CD4-positive, alpha-beta T cell treated with Interleukin-21 for 1 hour (primary cell): ENCODE results near the gene MACROH2A2.
"Not testable (repeated sequence)": the region's sequence is repeated elsewhere in the genome, so short reads cannot be mapped to it uniquely, and the experiment has no call there.

Experiments used
- DNase-seq: peaks from one replicate; pipeline ENCODE4 v3.0.0-alpha.2; 2020

Gene MACROH2A2

DNA sequence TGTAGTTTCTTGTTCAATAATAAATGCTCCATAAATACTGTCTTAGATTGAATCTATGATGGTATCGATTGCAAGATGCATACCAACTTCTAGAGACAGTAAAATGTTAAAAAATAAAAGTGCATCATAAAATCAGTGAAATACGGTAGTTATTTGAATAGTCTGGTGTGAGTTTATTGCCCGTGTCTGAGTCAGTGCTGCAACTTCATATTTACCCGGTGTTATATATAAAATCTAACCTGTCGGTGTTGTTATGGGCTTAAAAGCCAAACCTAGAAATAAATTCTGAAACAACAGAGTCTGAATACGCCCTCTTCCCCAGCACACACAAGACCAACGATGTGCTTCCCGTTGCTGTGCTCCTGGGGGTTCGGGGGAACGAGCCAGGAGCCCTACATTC lies 16.3 kb downstream of the MACROH2A2 start:
- DNase-seq: no peak

DNA sequence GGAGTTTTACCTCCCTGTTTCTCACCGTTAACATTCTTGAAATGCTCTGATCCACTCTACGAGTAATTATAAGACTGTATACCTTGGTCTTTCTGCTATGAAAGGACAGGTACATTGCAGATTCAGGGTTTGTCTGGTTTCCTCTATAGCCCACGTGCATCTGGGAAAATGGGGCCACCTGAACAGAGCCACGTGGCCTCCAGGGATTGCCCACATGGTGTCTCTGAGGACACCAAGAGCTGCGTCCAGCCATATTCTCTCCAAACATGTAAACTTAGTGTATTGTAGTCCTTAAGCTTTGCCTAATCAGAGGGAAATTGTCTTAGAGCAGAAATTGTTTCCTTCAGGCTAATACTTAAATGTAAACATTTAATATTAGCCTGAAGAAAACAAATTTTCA lies 16.7 kb downstream of the MACROH2A2 start:
- no peak for DNase-seq

DNA sequence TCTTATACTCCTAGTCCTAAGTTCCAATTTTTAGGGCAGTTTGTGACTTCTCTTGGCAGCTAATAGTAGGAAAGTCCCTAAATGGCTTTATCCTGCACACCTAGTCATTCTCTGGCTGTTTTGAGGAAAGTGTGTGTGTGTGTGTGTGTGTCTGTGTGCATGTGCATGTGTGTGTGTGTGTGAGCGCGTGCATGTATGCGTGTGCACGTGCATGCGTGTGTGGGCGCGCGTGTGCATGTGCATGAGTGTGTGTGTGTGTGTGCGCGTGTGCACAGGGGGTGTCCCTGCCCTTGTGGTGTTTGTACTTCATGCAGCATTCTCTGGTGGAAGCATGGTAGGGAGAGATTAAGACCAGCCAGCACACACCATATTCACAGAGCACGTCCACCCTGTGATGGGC lies 18.2 kb downstream of the MACROH2A2 start:
- no peak for DNase-seq

DNA sequence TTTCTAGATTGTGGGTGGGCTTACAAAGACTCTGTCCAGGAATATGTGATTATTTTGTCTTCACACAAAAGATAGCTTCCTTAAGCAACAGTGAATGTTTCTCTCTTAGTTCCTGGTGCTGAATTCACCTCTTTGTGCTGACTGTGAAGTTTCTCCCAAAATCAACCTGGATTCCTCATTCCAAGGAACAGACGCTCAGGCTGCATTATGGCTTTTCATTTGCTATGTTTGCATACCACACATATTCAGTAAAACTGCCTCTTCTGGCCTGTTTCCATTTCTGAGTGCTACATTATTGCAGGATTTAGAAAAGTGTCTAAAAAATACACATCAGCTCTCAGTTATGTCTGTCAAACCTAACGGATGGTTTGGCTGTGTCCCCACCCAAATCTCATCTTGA lies 21.5 kb downstream of the MACROH2A2 start:
- DNase-seq: no peak

DNA sequence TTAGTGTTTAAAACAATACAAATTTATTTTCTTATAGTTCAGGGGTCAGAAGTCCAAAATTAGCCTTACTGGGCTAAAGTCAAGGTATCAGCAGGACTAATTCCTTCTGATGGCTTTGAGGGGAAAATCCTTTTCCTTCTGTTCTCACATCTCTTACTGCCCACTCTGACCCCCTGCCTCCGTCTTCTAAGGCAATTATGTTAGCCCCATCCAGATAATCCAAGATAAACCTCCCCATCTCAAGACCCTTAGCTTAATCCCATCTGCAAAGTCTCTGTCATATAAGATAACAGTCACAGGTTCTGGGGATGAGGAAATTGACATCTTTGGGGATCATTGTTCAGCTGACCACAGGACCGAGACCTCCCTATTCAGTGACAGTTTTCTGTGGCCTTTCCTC lies 22.3 kb downstream of the MACROH2A2 start:
- no peak for DNase-seq

DNA sequence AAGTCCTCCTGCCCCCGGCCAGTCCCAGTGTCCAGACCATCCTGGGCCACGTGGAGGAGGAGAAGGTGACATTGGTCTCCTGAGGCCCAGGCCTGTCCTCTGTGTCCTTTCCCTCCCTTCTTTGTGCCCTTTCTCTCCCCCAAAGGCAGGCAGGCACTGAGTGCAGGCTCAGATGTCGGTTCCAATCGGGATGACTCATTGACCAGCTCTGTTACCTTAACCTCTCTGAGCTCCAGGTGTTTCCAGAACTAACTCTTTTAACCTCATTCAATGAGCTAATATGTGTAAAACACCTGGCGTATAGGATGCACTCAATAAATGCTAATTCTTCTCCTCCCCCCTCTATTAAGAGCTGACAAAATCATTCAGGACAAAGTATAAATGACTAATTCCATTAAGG lies 25.7 kb downstream of the MACROH2A2 start:
- DNase-seq: no peak

DNA sequence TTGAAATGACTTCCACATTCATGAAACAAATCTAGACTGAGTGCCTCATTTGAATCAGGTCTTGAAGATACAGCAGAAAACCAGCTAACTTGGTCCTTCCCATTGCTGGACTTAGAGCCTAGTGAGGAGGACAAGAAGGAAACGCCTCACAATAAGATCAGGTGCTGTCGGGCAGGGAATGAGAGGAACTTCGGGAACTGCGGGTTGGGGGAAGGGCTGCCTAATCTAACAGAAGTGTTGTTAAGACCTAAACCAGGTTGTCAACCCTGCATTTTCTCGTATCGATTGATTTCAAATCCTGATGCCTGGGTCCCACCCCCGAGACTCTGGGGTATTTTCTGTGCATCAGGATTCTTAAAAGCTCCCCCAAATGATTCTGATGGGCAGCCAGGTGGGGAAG lies 26.3 kb downstream of the MACROH2A2 start:
- DNase-seq: no peak

DNA sequence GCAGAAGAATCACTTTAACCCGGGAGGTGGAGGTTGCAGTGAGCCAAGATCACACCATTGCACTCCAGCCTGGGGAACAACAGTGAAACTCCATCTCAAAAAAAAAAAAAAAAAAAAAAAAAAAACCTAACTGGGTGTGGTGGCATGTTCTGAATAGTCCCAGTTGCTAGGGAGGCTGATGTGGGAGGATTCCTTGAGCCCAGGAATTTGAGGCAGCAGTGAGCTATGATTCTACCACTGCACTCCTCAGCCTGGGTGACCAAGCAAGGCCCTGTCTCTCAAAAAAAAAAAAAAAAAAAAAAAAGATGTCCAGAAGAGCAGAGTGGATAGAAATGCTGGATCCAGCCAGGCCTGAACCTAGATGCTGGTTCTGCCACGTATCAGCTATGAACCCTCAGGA lies 28.1 kb downstream of the MACROH2A2 start:
- DNase-seq: not testable (repeated sequence)

DNA sequence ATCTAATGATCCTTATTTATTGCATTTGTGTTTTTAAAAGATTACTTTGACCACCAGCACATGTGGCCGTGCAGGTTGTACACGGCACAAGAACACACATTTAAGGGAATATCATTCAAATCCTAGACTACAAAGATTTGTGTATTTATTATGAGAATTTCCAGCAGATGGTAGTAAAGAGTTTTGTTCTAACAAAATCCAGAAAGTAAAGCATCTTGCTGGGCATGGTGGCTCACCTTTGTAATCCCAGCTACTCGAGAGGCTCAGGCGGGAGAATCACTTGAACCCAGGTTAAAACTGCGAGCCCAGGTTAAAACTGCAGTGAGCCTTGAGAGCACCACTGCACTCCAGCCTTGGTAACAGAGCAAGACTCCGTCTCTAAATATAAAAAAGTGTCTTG lies 31.5 kb downstream of the MACROH2A2 start:
- DNase-seq: peak; percentile 22

DNA sequence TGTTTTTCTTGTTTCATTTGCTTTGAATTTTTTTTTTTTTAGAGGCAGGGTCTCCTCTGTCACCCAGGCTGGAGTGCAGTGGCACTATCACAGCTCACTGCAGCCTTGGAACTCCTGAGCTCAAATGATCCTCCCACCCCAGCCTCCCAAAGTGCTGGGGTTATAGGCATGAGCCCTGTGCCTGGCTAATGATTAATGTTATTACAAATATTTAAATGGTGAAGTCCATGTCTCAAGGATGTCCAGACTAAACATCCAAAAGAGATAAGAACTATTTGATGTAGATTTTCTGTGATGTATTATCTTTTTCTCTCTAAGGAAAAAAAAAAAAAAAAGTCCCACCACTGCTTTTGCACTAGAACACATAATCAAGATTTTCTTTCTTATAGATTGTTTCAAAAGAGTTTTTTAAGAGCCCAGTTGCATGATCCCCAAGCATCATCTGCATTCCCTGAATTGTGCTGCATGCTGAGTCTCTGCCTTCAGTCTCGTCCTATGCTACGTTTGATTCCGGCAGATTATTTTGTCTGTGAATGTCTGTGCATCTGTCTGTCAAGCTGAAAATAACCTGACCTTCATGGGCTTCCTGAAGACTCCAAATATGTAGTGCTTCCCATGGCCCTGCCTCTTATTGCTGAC lies 33.4 kb downstream of the MACROH2A2 start:
- no peak for DNase-seq

DNA sequence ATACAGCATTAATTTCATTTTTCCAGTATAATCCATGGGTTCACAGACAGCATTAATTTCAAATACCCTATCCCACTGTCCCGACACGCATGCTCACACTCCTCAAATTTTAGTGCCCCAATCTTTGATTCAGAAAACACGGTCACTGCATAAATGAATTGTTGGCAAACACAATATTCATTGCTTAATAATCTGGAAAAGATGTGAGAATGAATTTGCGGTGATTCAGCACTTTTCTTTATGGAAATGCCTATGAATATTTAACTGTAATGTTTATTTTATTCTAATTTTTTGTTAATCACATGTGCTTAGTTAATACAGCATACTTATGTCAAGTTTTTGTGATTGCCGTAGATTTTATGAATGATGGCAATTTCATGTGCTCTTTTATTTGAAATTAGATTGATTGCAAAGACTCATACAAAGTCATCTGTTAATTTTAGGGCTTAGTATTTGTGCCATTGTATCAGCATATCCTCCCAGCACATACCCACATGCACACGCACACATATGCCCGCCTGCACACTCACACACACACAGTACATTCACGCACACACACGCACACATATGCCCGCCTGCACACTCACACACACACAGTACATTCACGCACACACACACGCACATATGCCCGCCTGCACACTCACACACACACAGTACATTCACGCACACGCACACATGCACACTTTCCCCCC lies 35.1 kb downstream of the MACROH2A2 start:
- DNase-seq: no peak

DNA sequence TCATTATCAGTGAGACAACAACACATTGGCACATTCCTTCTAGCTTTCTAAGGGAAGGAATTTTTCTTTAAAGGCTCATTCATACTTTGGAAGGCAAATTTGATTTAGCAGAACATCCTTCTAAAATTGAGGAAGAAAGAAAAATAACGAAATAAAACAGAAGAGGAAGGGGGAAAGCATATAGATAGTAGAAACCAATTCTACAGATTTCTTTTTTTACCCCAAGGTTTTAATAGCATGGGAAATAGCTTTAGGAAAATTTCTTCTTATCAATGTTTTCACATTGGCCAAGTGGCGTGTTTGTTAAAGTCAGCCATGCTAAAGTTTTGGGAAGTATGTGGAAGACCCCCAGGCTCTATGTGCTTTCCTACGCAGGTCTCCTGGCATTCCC lies 35.7 kb downstream of the MACROH2A2 start:
- no peak for DNase-seq

DNA sequence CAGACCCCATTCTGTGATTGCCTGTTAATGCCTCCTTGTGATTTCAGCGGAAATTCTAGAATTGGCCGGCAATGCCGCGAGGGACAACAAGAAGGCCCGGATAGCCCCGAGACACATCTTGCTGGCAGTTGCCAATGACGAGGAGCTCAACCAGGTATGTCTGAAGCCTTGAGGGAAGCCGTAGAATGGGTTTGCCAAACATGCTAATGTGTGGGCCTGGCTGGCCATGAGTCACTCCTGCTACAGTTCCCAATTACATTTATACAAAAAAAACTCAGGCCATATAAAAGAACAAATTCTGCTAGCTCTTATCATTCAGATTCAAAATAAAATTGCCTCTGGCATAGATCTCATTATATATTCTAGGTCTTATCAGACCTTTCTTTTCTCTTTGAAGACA lies 37.4 kb downstream of the MACROH2A2 start:
- no peak for DNase-seq

DNA sequence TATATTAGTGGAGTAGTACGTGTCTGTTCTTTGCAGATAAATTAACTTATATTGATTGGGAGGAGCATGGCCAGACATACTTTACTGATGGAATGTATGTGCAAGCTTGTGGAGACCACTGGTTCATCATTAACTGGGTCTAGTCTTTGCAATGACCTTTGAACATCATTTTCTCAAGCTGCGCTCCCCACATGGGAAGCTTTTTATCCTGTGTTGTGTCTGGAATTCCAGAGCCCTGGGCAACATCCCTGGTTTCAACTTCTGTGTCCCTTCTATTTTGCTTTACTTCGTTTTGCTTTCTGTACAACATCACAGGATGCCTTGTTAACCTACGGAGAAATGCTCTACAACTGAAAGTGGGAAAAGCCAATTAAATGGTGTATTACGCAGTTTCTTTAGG lies 38.3 kb downstream of the MACROH2A2 start:
- DNase-seq: no peak

DNA sequence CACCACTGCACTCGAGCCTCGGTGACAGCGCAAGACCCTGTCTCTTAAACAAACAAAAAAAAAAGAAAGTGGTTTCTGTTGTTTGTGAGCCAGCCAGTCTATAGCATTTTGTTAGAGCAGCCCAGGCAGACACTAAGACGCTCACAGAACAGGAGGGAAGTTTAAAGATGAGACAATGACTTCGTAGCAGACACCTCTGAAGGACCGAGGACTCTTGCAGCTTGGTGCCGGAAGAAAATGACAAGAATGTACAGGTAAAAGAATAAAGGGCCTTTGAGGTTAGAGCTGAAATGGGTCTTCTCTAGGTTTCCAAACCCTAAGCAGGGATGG lies 39.7 kb downstream of the MACROH2A2 start:
- no peak for DNase-seq

DNA sequence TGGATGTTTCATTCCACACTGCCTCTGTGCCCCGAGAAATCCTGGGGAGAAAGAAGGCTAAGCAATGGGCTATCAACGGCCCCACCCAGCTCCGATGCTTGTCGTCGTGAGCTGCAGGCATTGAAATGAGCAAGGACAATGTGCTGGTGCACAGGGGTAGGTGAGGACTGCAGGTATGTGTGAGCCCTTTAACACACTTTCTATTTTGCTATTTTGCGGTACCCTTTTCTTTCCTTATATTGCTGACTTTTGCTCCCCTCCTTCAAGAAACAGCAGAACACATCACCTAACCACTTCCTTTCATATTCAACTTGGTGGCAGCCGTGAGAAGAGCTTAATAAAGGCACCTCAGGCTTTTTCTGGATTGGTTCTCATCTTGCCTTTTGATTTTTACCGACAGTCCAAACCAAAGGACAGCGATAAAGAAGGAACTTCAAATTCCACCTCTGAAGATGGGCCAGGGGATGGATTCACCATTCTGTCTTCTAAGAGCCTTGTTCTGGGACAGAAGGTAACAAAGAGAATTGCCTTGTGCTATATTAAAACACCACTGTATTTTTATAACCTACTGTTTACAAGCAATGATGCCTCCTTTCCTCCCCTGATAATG lies 40.8 kb downstream of the MACROH2A2 start:
- peak; percentile 59 for DNase-seq

DNA sequence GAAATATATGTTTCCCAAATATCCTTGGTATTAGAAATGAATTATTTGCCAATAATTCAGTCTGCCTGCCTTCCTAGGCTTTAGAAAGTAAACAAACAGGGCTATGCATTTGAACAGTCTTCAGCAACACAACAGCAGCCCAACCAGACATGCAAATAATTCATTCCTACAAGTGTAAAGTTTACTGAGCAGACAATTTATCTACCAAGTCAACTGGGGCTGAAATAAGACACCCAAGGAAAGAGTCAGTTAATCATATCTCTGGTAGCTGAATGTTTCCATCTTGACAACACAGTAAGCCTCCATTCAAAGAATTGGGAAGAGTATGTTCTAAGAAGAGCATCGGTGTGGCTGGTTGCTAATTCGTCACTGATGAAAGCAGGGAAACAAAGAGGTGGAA lies 41.6 kb downstream of the MACROH2A2 start:
- no peak for DNase-seq

DNA sequence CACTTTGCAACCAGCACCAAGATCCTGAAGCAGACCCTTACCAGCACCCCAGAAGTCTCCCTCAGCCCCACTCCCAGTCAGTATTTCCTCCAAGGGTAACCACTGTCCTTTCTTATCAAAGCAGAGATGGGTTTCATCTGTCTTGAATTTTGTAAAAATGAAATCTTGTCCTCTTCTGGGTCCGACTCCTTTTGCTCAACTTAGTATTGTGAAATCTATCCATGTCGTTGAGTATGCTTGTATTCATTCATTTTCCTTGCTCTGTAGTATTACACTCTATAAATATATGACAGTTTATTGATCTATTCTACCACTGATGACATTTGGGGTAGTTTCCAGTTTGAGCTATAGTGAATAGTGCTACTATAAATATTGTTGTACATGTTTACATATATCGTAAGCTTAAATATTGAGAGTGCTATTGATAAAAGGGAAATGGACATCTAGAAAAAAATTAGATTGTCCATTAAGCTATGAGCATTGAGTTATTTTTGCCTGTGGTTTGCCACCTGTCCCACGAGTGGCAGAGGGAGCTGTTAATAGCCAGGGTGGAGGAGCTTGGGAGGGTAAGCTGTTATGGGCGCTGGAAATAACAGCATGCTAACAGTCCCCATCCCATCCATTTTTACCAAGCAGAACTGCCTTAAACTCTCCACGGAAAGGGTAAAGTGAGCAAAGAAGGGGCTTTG lies 43.5 kb downstream of the MACROH2A2 start:
- DNase-seq: no peak

DNA sequence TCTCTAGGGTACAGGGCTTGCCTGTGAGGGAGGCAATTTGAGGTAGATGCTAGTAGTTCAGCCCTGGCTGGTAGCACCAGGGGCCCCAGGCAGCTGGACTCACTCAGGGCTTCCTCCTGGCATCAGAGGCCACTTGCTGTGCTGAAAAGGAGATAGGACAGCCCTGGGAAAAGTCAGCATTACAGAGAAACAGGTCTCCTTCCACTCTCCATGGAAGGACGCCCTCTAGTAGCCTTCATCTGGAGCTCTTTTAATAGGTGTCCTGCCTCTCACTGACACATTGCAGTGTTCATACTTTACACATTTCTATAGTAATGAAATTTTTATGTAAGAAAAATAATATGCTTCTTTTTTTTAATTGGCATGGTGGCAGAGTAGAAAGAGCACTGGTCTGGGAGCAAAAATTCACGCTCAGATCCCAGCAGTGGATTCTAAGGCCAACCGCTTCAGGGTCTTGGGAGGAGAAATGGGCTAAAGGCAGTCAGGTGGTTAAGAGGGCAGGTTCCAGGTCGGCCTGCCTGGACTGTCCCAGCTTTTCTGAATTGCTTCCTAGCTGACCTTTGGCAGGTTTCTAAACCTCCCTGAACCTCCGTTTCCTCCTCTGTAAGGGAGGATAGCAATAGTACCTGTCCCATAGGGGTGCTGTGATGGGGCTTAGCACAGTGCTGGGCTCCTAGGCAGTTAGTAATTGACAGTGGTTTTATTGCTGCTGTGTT lies 44.2 kb downstream of the MACROH2A2 start:
- DNase-seq: no peak

DNA sequence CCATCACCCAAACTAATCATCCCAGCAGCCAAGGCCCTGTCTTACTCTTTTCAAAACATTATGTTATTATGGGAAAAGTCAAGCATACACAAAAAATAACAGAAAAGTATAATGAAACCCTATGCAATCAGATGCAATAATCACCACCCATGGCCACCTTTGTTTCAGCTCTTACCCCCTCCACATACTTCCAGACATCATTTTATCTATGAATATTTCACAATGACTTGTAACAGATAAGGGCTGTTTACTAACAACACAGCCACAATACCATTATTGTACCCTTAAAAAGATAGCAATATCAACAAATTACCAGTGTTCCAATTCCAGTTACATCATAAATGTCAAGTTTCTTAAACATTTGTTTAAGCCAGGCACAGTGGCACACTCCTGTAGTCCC lies 44.8 kb downstream of the MACROH2A2 start:
- no peak for DNase-seq

DNA sequence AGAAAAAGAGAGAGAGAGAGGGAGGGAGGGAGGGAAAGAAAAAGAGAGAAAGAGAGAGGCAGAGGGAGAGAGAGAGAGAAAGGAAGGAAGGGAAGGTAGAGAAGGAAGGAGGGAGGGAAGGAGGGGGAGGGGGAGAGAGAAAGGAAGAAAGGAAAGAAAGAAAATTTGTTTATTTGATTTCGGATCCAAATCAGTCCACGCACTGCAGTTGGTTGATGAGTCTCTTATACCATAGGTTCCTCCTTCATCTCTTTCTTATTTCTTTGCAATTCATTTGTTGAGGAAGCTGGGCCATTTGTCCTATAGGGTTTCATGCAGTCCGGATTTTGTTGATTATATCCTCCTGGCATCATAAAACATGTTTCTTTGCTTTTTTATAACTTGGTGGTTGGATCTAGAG lies 45.6 kb downstream of the MACROH2A2 start:
- DNase-seq: no peak

DNA sequence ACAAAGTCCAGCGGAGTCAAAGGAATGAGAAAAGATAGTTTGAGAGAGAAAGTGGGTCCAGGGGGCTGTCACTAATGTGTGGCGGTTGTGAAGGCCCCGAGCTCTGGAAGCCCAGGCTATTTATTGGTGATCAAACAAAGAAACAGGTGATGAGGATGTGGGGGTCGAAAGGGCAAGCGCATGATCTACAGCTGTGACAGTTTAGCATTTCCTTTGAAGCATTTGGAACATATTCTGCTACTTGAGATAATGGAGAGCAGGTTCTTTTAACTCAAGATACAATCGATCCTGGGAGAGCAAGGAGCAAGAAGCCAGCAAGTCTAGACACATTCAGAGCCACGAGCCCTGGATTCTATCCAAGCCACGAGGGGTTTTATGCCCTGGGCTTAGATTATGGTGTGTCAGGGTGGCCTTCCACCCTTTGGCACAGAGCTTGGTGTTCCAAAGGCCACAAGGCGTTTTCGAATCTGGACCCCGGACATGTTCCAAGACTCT lies 48.5 kb downstream of the MACROH2A2 start:
- DNase-seq: not testable (repeated sequence)

DNA sequence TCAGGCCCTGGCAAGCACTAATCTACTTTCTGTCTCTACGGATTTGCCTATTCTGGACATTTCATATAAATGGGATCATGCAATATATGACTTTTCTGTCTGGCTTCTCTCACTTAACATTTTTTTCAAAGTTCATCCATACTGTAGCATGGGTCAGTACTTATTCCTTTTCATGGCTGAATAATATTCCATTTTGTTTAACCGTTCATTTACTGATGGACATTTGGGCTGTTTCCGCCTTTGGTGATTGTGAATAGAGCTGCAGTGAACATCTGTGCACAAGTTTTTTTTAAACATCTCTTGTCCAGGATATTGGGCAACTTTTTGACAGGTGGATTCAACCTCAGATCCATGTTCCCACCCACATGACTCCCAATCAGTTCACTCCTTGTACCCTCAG lies 49.0 kb downstream of the MACROH2A2 start:
- DNase-seq: no peak
